Transverse colon (tissue), 4 donors: Measurements from ENCODE around the gene PDSS1.

Experiments
- POLR2A ChIP-seq: fragments of 450-650 bp; IDR thresholded peaks from one replicate; pipeline ENCODE4 v1.6.1; 2016; ENCODE audit warnings: antibody characterized with exemption, mild to moderate bottlenecking, moderate library complexity
- POLR2AphosphoS5 ChIP-seq, 3 donors: sonication (generic); formaldehyde crosslinking; IDR thresholded peaks; one replicate each; pipeline ENCODE4 v1.6.1; 2016; ENCODE audit warnings: antibody characterized with exemption in 3 of 3
- TF ChIP-seq, protein P1 (sequence below), 5 experiments: fragments of 200-600 bp in 3 of 5; fragments of 450-650 bp in 2 of 5; sonication (generic) in 3 of 5; IDR thresholded peaks; 1 replicate in 2 of 5; 2 replicates in 3 of 5; pipeline ENCODE4 v1.5.1; 2016 to 2017; ENCODE audit warnings: antibody characterized with exemption in 5 of 5, inconsistent platforms in 3 of 5, mild to moderate bottlenecking in 2 of 5, moderate library complexity in 1 of 5

DNA sequence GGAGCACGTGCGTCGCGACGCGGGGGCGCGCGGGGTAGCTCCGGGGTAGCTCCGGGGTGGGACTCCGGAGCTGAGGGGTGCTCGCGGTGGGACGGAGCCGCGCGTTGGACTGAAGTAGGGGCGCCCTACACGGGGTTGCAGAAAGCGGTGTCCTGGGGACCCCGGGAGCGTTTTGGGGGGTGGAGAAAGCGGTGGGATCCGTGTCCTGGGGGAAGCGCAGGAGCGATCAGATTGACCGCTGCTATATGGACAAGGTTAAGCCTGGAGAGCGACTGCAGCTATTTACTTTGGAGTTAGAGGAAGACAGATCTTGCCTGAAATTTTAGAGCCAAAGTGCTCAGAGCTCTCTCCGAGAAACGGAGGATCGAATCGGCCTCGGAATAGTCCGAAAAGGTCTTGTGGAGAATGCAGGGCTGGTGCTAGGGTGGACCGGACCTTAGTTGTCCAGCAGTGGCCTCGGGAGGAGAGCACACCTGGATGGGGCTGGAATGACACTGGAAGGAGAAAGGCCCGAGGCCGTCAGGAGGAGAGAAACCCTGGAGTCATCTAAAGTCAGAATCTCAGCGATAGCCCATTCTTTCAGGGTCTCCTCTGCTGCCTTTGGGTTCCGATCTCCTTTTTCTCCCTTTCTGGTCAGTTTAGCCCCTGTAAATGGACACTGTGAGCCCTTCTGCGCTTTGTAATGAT lies 564 bp downstream of the PDSS1 start:
- TF ChIP-seq, protein P1, sequence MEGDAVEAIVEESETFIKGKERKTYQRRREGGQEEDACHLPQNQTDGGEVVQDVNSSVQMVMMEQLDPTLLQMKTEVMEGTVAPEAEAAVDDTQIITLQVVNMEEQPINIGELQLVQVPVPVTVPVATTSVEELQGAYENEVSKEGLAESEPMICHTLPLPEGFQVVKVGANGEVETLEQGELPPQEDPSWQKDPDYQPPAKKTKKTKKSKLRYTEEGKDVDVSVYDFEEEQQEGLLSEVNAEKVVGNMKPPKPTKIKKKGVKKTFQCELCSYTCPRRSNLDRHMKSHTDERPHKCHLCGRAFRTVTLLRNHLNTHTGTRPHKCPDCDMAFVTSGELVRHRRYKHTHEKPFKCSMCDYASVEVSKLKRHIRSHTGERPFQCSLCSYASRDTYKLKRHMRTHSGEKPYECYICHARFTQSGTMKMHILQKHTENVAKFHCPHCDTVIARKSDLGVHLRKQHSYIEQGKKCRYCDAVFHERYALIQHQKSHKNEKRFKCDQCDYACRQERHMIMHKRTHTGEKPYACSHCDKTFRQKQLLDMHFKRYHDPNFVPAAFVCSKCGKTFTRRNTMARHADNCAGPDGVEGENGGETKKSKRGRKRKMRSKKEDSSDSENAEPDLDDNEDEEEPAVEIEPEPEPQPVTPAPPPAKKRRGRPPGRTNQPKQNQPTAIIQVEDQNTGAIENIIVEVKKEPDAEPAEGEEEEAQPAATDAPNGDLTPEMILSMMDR (IDR thresholded peaks at IDR 0.05): no peak
- no peak for TF ChIP-seq POLR2A
- no peak for TF ChIP-seq POLR2AphosphoS5 (IDR thresholded peaks at IDR 0.05)
